WTC11 (cell line): ENCODE measurements around the gene SARS1. TPM values are rescaled to one million over a fixed set of nuclear protein-coding genes. Genes with fewer than 3 reads are reported as not detected.

ENCODE experiments used
- ATAC-seq: fragments of 200-7000 bp; cut with Tn5 transposase; 2 replicates; pipeline ENCODE4 v1.10.0; 2021; ENCODE audit warnings: mild to moderate bottlenecking, moderate library complexity
- CTCF ChIA-PET: fragments of 300-600 bp; sonication (Branson Sonifier 250); formaldehyde crosslinking; loops from one replicate; lab custom pipeline; 2021; ENCODE audit warnings: antibody characterized with exemption; lab: Charles Lee
- POLR2A ChIA-PET: fragments of 350-600 bp; sonication (Branson Sonifier 250); formaldehyde crosslinking; loops from one replicate; lab custom pipeline; 2021; ENCODE audit warnings: antibody characterized with exemption; lab: Charles Lee
- DNase-seq: peaks from one replicate; pipeline ENCODE4 v3.0.0; 2021; ENCODE audit warnings: low spot score
- H3K27ac Mint-ChIP-seq: 2 replicates; pipeline ENCODE4 v1.8.0; 2021; ENCODE audit warnings: mixed read lengths
- H3K27me3 Mint-ChIP-seq: 2 replicates; pipeline ENCODE4 v1.8.0; 2021; ENCODE audit warnings: low read depth, mild to moderate bottlenecking, moderate library complexity, mixed read lengths
- H3K36me3 Mint-ChIP-seq: 2 replicates; pipeline ENCODE4 v1.8.0; 2021; ENCODE audit warnings: mixed read lengths
- H3K4me1 Mint-ChIP-seq: 2 replicates; pipeline ENCODE4 v1.8.0; 2022; ENCODE audit warnings: mixed read lengths
- H3K4me3 Mint-ChIP-seq: 2 replicates; pipeline ENCODE4 v1.8.0; 2021; ENCODE audit warnings: mild to moderate bottlenecking, moderate library complexity, mixed read lengths
- H3K9me3 Mint-ChIP-seq: 2 replicates; pipeline ENCODE4 v1.8.0; 2021; ENCODE audit warnings: mixed read lengths
- CREB1 ChIP-seq: sonication (generic); formaldehyde crosslinking; IDR thresholded peaks from 2 replicates; pipeline ENCODE4 v1.8.0; 2023; ENCODE audit warnings: mild to moderate bottlenecking, missing genetic modification reagents
- FOXJ3 ChIP-seq: sonication (generic); formaldehyde crosslinking; IDR thresholded peaks from 2 replicates; pipeline ENCODE4 v1.9.0; 2021; ENCODE audit warnings: missing genetic modification reagents, mild to moderate bottlenecking, borderline replicate concordance
- MXD4 ChIP-seq: fragments of 250-450 bp; sonication (Bioruptor Pico); IDR thresholded peaks from 2 replicates; pipeline ENCODE4 v1.8.0; 2021; ENCODE audit warnings: mild to moderate bottlenecking, moderate library complexity, borderline replicate concordance
- NFYB ChIP-seq: sonication (generic); formaldehyde crosslinking; conservative IDR thresholded peaks from 2 replicates; pipeline ENCODE4 v1.8.0; 2022; ENCODE audit warnings: low read depth, missing genetic modification reagents
- RORB ChIP-seq: fragments of 250-450 bp; sonication (Bioruptor Pico); IDR thresholded peaks from 2 replicates; pipeline ENCODE4 v1.9.0; 2021; ENCODE audit warnings: mild to moderate bottlenecking
- total RNA-seq: library from RNA; stranded (reverse); gene quantifications from 3 replicates; pipeline ENCODE4 v1.2.3, GENCODE V29; 2021
- TF ChIP-seq, protein P1 (sequence below): fragments of 250-450 bp; sonication (Bioruptor Pico); conservative IDR thresholded peaks from 2 replicates; pipeline ENCODE4 v1.9.0; 2021; ENCODE audit warnings: mild to moderate bottlenecking
- TF ChIP-seq, protein P2 (sequence below): sonication (generic); formaldehyde crosslinking; IDR thresholded peaks from 2 replicates; pipeline ENCODE4 v1.8.1; 2022; ENCODE audit warnings: low read depth, missing genetic modification reagents, borderline replicate concordance
- TF ChIP-seq, protein P3 (sequence below): fragments of 250-450 bp; sonication (Bioruptor Pico); IDR thresholded peaks from 2 replicates; pipeline ENCODE4 v1.9.0; 2021; ENCODE audit warnings: moderate library complexity, mild to moderate bottlenecking, inconsistent platforms, borderline replicate concordance
- TF ChIP-seq, protein P4 (sequence below): sonication (generic); formaldehyde crosslinking; IDR thresholded peaks from 2 replicates; pipeline ENCODE4 v1.8.0; 2022; ENCODE audit warnings: mild to moderate bottlenecking, missing genetic modification reagents
- TF ChIP-seq, protein P5 (sequence below): sonication (generic); formaldehyde crosslinking; IDR thresholded peaks from 2 replicates; pipeline ENCODE4 v1.8.0; 2022; ENCODE audit warnings: missing genetic modification reagents
- TF ChIP-seq, protein P6 (sequence below): fragments of 250-450 bp; sonication (Bioruptor Pico); IDR thresholded peaks from 2 replicates; pipeline ENCODE4 v2.1.2; 2022; ENCODE audit warnings: mild to moderate bottlenecking, moderate library complexity

SARS1 gene
- total RNA-seq, 1 experiment from 2014 or later = 149 TPM

DNA sequence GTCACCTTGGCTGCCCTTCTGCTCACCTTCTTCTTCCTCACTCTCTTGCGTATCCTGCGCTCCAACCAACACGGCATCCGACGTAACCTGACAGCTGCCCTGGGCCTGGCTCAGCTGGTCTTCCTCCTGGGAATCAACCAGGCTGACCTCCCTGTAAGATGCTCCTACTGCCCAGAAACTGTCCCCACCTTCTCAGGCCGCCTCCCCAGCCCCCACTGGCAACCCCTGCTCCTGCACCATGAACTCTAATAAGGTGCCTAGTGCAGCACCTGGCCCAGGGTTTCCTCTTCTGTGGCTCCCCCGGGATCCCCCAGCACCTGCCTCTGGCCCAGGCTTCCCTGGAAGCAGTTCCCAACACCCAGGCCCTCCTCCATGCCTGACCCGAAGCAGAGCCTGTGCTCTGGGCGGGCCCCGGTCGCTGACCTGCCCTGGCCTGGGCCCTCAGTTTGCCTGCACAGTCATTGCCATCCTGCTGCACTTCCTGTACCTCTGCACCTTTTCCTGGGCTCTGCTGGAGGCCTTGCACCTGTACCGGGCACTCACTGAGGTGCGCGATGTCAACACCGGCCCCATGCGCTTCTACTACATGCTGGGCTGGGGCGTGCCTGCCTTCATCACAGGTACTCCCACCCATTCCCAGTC is 56.4 kb downstream of the SARS1 start:
- no peak overlapping the region for H3K4me3 Mint-ChIP-seq

DNA sequence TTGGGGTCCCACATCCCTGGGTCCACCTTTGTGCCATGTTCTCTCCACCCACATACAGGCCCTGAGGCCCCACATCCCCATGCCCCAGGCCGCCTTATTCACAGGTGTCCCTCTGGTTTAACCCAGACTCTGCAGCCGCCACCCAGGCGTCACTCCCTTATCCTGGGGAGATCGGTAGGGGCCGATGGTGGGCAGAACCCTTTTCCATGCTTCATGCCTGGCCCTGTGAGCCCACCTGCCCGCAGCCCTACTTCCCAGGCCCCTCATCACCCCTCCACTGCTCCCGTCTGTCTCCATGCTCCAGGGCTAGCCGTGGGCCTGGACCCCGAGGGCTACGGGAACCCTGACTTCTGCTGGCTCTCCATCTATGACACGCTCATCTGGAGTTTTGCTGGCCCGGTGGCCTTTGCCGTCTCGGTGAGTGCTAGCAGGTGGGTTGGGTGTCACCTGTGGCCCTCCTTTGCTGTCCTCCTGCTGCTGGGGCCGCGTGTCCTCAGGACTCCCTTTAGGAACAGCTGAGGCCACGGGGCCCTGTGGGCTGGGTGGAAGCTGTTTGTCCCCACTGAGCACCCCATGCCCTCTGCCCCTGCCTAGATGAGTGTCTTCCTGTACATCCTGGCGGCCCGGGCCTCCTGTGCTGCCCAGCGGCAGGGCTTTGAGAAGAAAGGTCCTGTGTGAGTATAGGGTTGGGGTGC is 57.1 kb downstream of the SARS1 start:
- Mint-ChIP-seq H3K9me3 (no peaks in the 10 kb centered on the region), H3K27ac (no peak overlapping the region; the same call in 1 of the 2 replicates), H3K36me3 (peaks cover 9% of the 10 kb centered on the region), H3K27me3 (no peaks in the 10 kb centered on the region), H3K4me3 (no peak overlapping the region), H3K4me1 (peaks cover 21% of the 10 kb centered on the region)
- ChIA-PET POLR2A (no interaction called here), CTCF (no interaction called here)
- ATAC-seq (no peak), DNase-seq (no peak)
- TF ChIP-seq, protein P1, sequence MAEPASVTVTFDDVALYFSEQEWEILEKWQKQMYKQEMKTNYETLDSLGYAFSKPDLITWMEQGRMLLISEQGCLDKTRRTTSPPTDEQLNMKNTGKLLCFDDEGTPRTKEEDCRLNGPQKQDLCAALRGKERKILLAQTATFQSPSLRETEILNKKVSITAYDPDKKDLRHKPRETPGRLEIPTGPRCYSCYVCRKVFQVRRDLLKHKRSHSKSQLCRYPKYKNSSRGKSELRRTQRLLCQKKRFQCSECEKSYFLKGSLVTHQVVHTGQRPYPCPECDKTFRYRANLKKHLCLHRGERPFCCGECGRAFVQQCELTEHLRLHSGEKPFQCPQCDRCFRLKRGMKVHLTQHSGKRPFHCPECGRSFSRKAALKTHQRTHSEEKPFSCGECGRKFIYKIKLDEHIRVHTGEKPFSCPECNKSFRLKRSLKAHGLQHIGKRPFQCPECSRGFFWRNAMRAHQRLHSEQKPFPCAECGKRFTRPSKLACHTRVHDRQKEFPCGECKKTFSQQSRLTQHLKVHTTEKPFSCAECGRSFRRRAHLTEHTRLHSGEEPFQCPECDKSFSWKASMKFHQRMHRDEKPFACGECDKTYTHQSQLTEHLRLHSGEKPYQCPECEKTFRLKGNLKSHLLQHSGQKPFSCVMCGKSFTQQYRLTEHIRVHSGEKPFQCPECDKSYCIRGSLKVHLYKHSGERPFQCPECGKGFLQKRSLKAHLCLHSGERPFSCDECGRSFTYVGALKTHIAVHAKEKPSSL (CRISPR knock-in tag) = no peak
- TF ChIP-seq NFYB (CRISPR knock-in tag) (no peak), RORB (no peak), FOXJ3 (CRISPR knock-in tag) (no peak), MXD4 (CRISPR knock-in tag) (no peak)
- TF ChIP-seq, protein P2, sequence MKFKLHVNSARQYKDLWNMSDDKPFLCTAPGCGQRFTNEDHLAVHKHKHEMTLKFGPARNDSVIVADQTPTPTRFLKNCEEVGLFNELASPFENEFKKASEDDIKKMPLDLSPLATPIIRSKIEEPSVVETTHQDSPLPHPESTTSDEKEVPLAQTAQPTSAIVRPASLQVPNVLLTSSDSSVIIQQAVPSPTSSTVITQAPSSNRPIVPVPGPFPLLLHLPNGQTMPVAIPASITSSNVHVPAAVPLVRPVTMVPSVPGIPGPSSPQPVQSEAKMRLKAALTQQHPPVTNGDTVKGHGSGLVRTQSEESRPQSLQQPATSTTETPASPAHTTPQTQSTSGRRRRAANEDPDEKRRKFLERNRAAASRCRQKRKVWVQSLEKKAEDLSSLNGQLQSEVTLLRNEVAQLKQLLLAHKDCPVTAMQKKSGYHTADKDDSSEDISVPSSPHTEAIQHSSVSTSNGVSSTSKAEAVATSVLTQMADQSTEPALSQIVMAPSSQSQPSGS = no peak
- TF ChIP-seq, protein P3, sequence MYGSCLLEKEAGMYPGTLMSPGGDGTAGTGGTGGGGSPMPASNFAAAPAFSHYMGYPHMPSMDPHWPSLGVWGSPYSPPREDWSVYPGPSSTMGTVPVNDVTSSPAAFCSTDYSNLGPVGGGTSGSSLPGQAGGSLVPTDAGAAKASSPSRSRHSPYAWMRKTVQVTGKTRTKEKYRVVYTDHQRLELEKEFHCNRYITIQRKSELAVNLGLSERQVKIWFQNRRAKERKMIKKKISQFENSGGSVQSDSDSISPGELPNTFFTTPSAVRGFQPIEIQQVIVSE (CRISPR knock-in tag) = no peak

More for the DNA sequence above, 56.4 kb downstream of the SARS1 start:
- ChIA-PET POLR2A (no interaction called here), CTCF (interaction anchor here (1.0 kb wide), 1 partner anchor 79 kb away, joined by 3 read pairs; no protein-coding TSS in a partner anchor)
- ATAC-seq = no peak
- TF ChIP-seq CREB1 (CRISPR knock-in tag) = no peak
- TF ChIP-seq, protein P4, sequence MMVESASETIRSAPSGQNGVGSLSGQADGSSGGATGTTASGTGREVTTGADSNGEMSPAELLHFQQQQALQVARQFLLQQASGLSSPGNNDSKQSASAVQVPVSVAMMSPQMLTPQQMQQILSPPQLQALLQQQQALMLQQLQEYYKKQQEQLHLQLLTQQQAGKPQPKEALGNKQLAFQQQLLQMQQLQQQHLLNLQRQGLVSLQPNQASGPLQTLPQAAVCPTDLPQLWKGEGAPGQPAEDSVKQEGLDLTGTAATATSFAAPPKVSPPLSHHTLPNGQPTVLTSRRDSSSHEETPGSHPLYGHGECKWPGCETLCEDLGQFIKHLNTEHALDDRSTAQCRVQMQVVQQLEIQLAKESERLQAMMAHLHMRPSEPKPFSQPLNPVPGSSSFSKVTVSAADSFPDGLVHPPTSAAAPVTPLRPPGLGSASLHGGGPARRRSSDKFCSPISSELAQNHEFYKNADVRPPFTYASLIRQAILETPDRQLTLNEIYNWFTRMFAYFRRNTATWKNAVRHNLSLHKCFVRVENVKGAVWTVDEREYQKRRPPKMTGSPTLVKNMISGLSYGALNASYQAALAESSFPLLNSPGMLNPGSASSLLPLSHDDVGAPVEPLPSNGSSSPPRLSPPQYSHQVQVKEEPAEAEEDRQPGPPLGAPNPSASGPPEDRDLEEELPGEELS (CRISPR knock-in tag) = no peak
- TF ChIP-seq, protein P5, sequence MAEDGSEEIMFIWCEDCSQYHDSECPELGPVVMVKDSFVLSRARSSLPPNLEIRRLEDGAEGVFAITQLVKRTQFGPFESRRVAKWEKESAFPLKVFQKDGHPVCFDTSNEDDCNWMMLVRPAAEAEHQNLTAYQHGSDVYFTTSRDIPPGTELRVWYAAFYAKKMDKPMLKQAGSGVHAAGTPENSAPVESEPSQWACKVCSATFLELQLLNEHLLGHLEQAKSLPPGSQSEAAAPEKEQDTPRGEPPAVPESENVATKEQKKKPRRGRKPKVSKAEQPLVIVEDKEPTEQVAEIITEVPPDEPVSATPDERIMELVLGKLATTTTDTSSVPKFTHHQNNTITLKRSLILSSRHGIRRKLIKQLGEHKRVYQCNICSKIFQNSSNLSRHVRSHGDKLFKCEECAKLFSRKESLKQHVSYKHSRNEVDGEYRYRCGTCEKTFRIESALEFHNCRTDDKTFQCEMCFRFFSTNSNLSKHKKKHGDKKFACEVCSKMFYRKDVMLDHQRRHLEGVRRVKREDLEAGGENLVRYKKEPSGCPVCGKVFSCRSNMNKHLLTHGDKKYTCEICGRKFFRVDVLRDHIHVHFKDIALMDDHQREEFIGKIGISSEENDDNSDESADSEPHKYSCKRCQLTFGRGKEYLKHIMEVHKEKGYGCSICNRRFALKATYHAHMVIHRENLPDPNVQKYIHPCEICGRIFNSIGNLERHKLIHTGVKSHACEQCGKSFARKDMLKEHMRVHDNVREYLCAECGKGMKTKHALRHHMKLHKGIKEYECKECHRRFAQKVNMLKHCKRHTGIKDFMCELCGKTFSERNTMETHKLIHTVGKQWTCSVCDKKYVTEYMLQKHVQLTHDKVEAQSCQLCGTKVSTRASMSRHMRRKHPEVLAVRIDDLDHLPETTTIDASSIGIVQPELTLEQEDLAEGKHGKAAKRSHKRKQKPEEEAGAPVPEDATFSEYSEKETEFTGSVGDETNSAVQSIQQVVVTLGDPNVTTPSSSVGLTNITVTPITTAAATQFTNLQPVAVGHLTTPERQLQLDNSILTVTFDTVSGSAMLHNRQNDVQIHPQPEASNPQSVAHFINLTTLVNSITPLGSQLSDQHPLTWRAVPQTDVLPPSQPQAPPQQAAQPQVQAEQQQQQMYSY (CRISPR knock-in tag) = no peak
- TF ChIP-seq, protein P6, sequence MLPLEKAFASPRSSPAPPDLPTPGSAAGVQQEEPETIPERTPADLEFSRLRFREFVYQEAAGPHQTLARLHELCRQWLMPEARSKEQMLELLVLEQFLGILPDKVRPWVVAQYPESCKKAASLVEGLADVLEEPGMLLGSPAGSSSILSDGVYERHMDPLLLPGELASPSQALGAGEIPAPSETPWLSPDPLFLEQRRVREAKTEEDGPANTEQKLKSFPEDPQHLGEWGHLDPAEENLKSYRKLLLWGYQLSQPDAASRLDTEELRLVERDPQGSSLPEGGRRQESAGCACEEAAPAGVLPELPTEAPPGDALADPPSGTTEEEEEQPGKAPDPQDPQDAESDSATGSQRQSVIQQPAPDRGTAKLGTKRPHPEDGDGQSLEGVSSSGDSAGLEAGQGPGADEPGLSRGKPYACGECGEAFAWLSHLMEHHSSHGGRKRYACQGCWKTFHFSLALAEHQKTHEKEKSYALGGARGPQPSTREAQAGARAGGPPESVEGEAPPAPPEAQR (CRISPR knock-in tag) = no peak
- DNase-seq = no peak
- H3K4me1 Mint-ChIP-seq = peaks cover 14% of the 10 kb centered on the region
- no peak overlapping the region for H3K27ac Mint-ChIP-seq
- no peaks in the 10 kb centered on the region for H3K9me3 Mint-ChIP-seq
- H3K27me3 Mint-ChIP-seq = no peaks in the 10 kb centered on the region
- H3K36me3 Mint-ChIP-seq = peaks cover 9% of the 10 kb centered on the region
